SKM-1 treated with dmso at 0.1 percent for 144 hours (cell line): Measurements from ENCODE around the gene PKP1.

Experiments
- DNase-seq: peaks from one replicate; lab custom pipeline; 2025; ENCODE audit not compliant: unreplicated experiment; lab: John Stamatoyannopoulos, UW

The PKP1 gene

GRCh38 chr1:201281573-201281972, 1.7 kb upstream of the PKP1 start:
- no peak for DNase-seq

- DNase-seq: no peak
Observed at GRCh38 chr1:201282216-201282615, 1.1 kb upstream of the PKP1 start.

- no peak for DNase-seq
Observed at GRCh38 chr1:201283836-201284553, 689 bp downstream of the PKP1 start.

DNA sequence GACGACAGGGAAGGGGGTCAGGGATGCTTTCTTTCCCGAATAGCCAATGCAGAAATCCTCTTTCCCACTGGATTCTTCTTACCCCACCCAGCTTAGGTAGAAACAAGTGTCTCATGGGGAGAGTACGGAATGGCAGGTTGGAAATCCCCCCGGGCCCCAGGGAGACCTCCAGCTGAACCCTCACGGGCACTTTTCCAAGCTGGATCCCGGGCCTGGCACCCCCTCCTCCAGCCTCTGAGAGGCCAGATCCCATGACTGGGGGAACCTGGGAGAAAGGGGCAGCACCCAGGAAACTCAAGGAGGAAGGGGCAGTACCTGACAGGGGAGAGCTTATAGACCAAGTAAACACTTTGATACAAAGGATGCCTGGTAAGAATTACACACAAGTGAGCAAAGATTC, 1.3 kb downstream of the PKP1 start:
- no peak for DNase-seq

DNA sequence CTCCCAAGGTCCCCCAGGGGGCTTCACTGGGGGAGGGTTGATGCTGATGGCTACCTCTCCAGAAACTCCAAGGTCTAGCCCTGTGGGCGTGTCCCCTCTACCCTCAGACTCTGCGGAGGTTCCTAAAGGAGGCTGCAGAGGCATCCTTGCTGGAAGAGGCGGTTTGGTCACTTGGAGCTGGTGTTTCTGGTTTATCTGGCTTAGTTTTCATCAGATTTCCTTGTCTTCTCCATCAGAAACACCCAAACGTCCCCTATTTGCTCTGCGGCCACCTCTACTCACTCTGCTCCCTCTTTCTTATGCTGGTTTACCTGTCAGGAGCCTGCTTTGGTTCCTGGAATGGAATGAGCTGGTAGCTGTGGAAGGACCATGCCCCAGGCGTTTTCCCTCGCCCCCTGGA, 2.5 kb downstream of the PKP1 start:
- DNase-seq: no peak

GRCh38 chr1:201286445-201286844, 3.1 kb downstream of the PKP1 start:
- DNase-seq: no peak

- no peak for DNase-seq
Observed at GRCh38 chr1:201288007-201288406, 4.7 kb downstream of the PKP1 start.

GRCh38 chr1:201288765-201289164, 5.5 kb downstream of the PKP1 start:
- DNase-seq: no peak

- DNase-seq: no peak
Observed at GRCh38 chr1:201290551-201290950, 7.2 kb downstream of the PKP1 start.

- DNase-seq: no peak
Observed at GRCh38 chr1:201291916-201292315, 8.6 kb downstream of the PKP1 start.

- no peak for DNase-seq
Observed at GRCh38 chr1:201294876-201295275, 11.6 kb downstream of the PKP1 start.

GRCh38 chr1:201295346-201295745, 12.0 kb downstream of the PKP1 start:
- no peak for DNase-seq

DNA sequence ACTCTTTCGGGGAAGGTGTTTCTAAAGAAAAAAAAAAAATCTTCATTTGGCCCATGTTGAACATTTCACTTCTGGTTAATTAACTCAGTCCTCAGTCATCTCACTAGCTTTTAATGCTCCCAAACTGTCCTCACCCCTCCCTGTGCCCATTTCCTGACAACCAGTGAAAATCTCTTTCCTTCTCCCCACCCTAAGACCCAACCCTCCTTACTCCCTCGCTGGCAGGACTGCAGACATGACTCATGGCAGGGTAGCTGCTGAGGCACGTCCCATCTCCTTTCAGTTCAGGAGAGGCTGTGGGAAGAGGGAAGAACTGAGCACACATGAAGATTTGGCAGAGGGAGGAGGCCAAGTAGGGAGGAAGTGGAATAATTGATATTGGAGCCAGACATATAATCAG, 12.6 kb downstream of the PKP1 start:
- DNase-seq: no peak

DNA sequence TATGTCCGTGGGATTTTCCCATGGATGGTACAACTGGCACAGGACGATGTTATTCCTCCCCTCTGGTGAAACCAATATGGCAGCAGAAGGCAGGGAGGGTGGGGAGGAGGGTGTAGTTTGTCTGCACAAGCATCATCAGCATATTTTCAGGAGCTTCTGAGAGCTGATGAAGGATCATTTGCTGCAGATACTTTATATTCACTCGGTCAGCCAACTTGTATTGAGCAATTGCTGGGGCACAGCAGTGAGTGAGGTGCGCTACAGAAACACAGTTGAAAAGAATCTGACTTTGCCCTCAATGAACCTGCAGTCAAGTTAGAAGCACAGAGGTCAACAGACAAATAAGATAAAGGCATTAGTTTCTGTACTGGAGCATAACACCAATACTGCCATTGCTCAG, 13.0 kb downstream of the PKP1 start:
- DNase-seq: no peak

GRCh38 chr1:201298396-201299381, 15.4 kb downstream of the PKP1 start:
- no peak for DNase-seq

GRCh38 chr1:201299968-201300367, 16.7 kb downstream of the PKP1 start:
- DNase-seq: no peak

- no peak for DNase-seq
Observed at GRCh38 chr1:201300641-201301040, 17.3 kb downstream of the PKP1 start.

DNA sequence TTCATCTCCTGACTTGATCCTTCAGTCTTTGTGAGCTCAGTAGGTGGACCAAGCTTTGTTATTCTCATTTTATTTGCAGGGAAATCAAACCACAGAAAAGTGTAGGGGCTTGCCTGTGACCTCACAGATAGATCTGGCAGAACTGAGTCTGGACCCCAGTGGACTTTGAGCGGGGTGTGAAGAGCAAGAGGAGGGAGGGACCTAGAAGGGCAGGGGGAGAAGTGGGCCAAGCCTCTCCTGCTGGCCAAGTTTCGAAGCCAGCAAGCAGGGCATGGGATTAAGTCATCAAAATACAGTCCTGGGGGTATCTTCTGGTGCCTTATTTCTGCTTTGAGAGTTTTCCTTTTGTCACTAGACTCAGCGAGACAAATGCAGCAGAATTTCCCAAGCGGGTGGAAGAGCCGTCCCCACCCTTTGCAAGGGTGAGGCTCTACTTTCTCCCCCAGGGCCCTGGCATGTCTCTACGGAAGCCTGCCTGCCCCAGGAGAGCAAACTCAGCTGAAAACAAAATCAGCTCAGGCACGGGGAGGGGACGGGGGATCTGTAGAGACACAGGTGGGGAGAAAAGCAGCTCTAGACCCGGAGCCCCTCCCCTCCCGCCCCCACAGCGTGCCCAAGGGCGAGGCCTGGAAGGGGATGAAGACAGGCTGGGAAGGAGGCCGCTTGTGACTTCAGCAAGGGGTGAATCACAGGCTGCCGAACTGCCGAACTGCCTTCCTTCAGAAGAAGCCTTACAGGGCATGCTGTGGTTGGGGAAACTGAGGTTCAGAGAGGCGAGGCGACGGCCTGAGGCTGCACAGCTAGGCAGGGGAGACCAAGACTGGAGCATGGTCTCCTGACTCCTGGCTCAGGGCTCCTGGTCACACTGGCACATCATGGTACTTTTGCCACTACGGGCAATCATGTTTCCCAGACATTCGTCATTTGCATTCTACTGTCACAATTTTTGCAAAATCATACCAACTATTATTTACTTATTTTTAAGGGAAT, 19.2 kb downstream of the PKP1 start:
- DNase-seq: no peak

GRCh38 chr1:201304126-201304525, 20.8 kb downstream of the PKP1 start:
- no peak for DNase-seq

- no peak for DNase-seq
Observed at GRCh38 chr1:201305815-201306214, 22.5 kb downstream of the PKP1 start.

DNA sequence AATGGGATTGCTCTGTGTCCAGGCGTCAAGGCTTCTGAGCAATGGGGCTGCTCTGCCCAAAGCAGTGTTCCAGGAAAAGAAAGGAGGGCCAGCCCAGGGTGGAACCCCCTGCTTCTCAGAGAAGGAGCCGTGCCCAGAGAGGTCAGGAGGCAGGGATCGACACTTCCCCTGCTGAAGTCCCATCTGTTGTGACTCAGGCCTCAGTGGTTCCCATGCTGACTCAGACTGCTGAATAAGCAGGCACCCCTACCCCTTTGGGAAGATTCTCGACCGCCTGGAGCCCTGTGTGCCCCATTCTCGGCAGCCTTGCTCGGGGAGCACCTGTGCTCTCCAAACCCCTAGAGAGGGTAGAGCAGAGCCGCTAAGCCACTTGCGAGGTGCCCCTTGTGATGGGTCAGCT, 23.9 kb downstream of the PKP1 start:
- DNase-seq: no peak
